Activated T-helper 17 cell treated with anti-CD3 and anti-CD28 coated beads, Interleukin-2, amount 50 U/mL, for 72 hours (primary cell): ENCODE measurements around the gene HOXB7. TPM values are rescaled to one million over a fixed set of nuclear protein-coding genes. Genes with fewer than 3 reads are reported as not detected.
A peak's percentile ranks its signal among the peaks of the same experiment; 100 is the strongest.

Experiments
- ATAC-seq: fragments of 150-1000 bp; cut with Tn5 transposase; replicated peaks from 2 replicates; pipeline ENCODE4 v1.10.0; 2021; ENCODE audit warnings: mild to moderate bottlenecking, moderate library complexity
- H3K27ac Mint-ChIP-seq: one replicate; pipeline ENCODE4 v1.8.0; 2022; ENCODE audit warnings: mixed read lengths
- H3K27me3 Mint-ChIP-seq: one replicate; pipeline ENCODE4 v1.8.0; 2022; ENCODE audit warnings: mixed read lengths
- H3K36me3 Mint-ChIP-seq: one replicate; pipeline ENCODE4 v1.8.0; 2022; ENCODE audit warnings: low read depth, mild to moderate bottlenecking, mixed read lengths
- H3K4me1 Mint-ChIP-seq: one replicate; pipeline ENCODE4 v1.8.0; 2022; ENCODE audit warnings: mixed read lengths
- H3K4me3 Mint-ChIP-seq: one replicate; pipeline ENCODE4 v1.8.0; 2022; ENCODE audit warnings: mild to moderate bottlenecking, mixed read lengths
- H3K9me3 Mint-ChIP-seq: one replicate; pipeline ENCODE4 v1.8.0; 2022; ENCODE audit warnings: mixed read lengths
- total RNA-seq, 2 donors: library from RNA; stranded (reverse); gene quantifications; one replicate each; pipeline ENCODE4 v1.2.3, GENCODE V29; 2022

The HOXB7 gene
- total RNA-seq, 2 donors from 2014 or later = 0.95 TPM; not detected in 1

GRCh38 chr17:48612456-48612853 lies 1.6 kb upstream of the HOXB7 start:
- Mint-ChIP-seq H3K4me3 (peak overlapping the region; percentile 96), H3K36me3 (peaks cover 22% of the 10 kb centered on the region), H3K27ac (peak overlapping the region; percentile 41), H3K9me3 (no peaks in the 10 kb centered on the region), H3K27me3 (peaks cover 69% of the 10 kb centered on the region), H3K4me1 (peaks cover 31% of the 10 kb centered on the region)
- ATAC-seq = peak; percentile 4

- ATAC-seq = no peak
- H3K4me3 Mint-ChIP-seq = peak overlapping the region; percentile 96
- H3K27ac Mint-ChIP-seq = peak overlapping the region; percentile 80
- peaks cover 17% of the 10 kb centered on the region for H3K36me3 Mint-ChIP-seq
- no peaks in the 10 kb centered on the region for H3K9me3 Mint-ChIP-seq
- H3K27me3 Mint-ChIP-seq = peaks cover 68% of the 10 kb centered on the region
- peaks cover 27% of the 10 kb centered on the region for H3K4me1 Mint-ChIP-seq
Observed at GRCh38 chr17:48611681-48612455, 1.1 kb upstream of the HOXB7 start.

GRCh38 chr17:48611213-48611612 lies 396 bp upstream of the HOXB7 start:
- peak; percentile 15 for ATAC-seq
- Mint-ChIP-seq H3K27ac (peak overlapping the region; percentile 80), H3K4me3 (peak overlapping the region; percentile 96)

GRCh38 chr17:48609759-48610281 lies 997 bp downstream of the HOXB7 start:
- peaks cover 57% of the 10 kb centered on the region for H3K27me3 Mint-ChIP-seq
- H3K27ac Mint-ChIP-seq = no peak overlapping the region
- no peak for ATAC-seq
- no peaks in the 10 kb centered on the region for H3K9me3 Mint-ChIP-seq
- peak overlapping the region; percentile 96 for H3K4me3 Mint-ChIP-seq
- peaks cover 16% of the 10 kb centered on the region for H3K36me3 Mint-ChIP-seq
- peaks cover 22% of the 10 kb centered on the region for H3K4me1 Mint-ChIP-seq

More at GRCh38 chr17:48611213-48611612, 396 bp upstream of the HOXB7 start:
- no peaks in the 10 kb centered on the region for H3K9me3 Mint-ChIP-seq
- peaks cover 27% of the 10 kb centered on the region for H3K4me1 Mint-ChIP-seq
- H3K27me3 Mint-ChIP-seq = peaks cover 66% of the 10 kb centered on the region
- peaks cover 16% of the 10 kb centered on the region for H3K36me3 Mint-ChIP-seq

GRCh38 chr17:48609033-48609432 lies 1.8 kb downstream of the HOXB7 start:
- H3K27me3 Mint-ChIP-seq = peaks cover 59% of the 10 kb centered on the region
- peaks cover 22% of the 10 kb centered on the region for H3K4me1 Mint-ChIP-seq
- no peak overlapping the region for H3K4me3 Mint-ChIP-seq
- H3K36me3 Mint-ChIP-seq = peaks cover 11% of the 10 kb centered on the region
- H3K27ac Mint-ChIP-seq = no peak overlapping the region
- H3K9me3 Mint-ChIP-seq = no peaks in the 10 kb centered on the region
- no peak for ATAC-seq

GRCh38 chr17:48608494-48608834 lies 2.4 kb downstream of the HOXB7 start:
- no peaks in the 10 kb centered on the region for H3K9me3 Mint-ChIP-seq
- no peak for ATAC-seq
- peaks cover 6% of the 10 kb centered on the region for H3K36me3 Mint-ChIP-seq
- H3K27ac Mint-ChIP-seq = no peak overlapping the region
- peaks cover 59% of the 10 kb centered on the region for H3K27me3 Mint-ChIP-seq
- H3K4me1 Mint-ChIP-seq = peaks cover 17% of the 10 kb centered on the region
- H3K4me3 Mint-ChIP-seq = no peak overlapping the region

GRCh38 chr17:48606892-48607614 lies 3.8 kb downstream of the HOXB7 start:
- no peak overlapping the region for H3K4me3 Mint-ChIP-seq
- H3K27ac Mint-ChIP-seq = no peak overlapping the region
- peaks cover 6% of the 10 kb centered on the region for H3K36me3 Mint-ChIP-seq
- ATAC-seq = no peak
- H3K9me3 Mint-ChIP-seq = no peaks in the 10 kb centered on the region
- peaks cover 58% of the 10 kb centered on the region for H3K27me3 Mint-ChIP-seq
- H3K4me1 Mint-ChIP-seq = peaks cover 5% of the 10 kb centered on the region

- Mint-ChIP-seq H3K4me3 (no peak overlapping the region), H3K4me1 (peaks cover 5% of the 10 kb centered on the region), H3K27ac (no peak overlapping the region), H3K27me3 (peaks cover 52% of the 10 kb centered on the region), H3K9me3 (no peaks in the 10 kb centered on the region), H3K36me3 (peaks cover 6% of the 10 kb centered on the region)
- ATAC-seq = no peak
Observed at GRCh38 chr17:48605991-48606891, 4.6 kb downstream of the HOXB7 start.

- Mint-ChIP-seq H3K27ac (no peak overlapping the region), H3K36me3 (no peaks in the 10 kb centered on the region), H3K9me3 (no peaks in the 10 kb centered on the region), H3K4me1 (no peaks in the 10 kb centered on the region), H3K4me3 (no peak overlapping the region), H3K27me3 (peaks cover 55% of the 10 kb centered on the region)
- no peak for ATAC-seq
Observed at GRCh38 chr17:48605409-48605919, 5.4 kb downstream of the HOXB7 start.

- H3K27me3 Mint-ChIP-seq = peaks cover 61% of the 10 kb centered on the region
- H3K4me3 Mint-ChIP-seq = no peak within 1 kb of the TSS
- no peak for ATAC-seq
- no peaks in the 10 kb centered on the region for H3K4me1 Mint-ChIP-seq
- H3K27ac Mint-ChIP-seq = no peak within 1 kb of the TSS
- H3K9me3 Mint-ChIP-seq = no peaks in the 10 kb centered on the region
- H3K36me3 Mint-ChIP-seq = no peaks in the 10 kb centered on the region
Observed at GRCh38 chr17:48604770-48605329, 6.0 kb downstream of the HOXB7 start, which contains the start of gene HOXB6. TSS of gene HOXB6 (minus strand) at chr17:48604986. CDS start at chr17:48598150, 6,836 bp downstream.

- no peaks in the 10 kb centered on the region for H3K9me3 Mint-ChIP-seq
- no peak overlapping the region for H3K27ac Mint-ChIP-seq
- no peak overlapping the region for H3K4me3 Mint-ChIP-seq
- H3K27me3 Mint-ChIP-seq = peaks cover 66% of the 10 kb centered on the region
- H3K4me1 Mint-ChIP-seq = no peaks in the 10 kb centered on the region
- no peaks in the 10 kb centered on the region for H3K36me3 Mint-ChIP-seq
- ATAC-seq = no peak
Observed at GRCh38 chr17:48603959-48604769, 6.7 kb downstream of the HOXB7 start.

GRCh38 chr17:48601539-48602425 lies 9.0 kb downstream of the HOXB7 start:
- Mint-ChIP-seq H3K36me3 (no peaks in the 10 kb centered on the region), H3K4me1 (peaks cover 5% of the 10 kb centered on the region), H3K27me3 (peaks cover 75% of the 10 kb centered on the region), H3K27ac (no peak overlapping the region), H3K9me3 (no peaks in the 10 kb centered on the region), H3K4me3 (peak overlapping the region; percentile 50)
- peak; percentile 5 for ATAC-seq
